ENCODE data around the gene UVSSA. TPM values are rescaled to one million over a fixed set of nuclear protein-coding genes. Genes with fewer than 3 reads are reported as not detected.
A peak's percentile ranks its signal among the peaks of the same experiment; 100 is the strongest.

The UVSSA gene
- total RNA-seq, 2 experiments from 2014 or later: 16.7 to 17.0 TPM

DNA sequence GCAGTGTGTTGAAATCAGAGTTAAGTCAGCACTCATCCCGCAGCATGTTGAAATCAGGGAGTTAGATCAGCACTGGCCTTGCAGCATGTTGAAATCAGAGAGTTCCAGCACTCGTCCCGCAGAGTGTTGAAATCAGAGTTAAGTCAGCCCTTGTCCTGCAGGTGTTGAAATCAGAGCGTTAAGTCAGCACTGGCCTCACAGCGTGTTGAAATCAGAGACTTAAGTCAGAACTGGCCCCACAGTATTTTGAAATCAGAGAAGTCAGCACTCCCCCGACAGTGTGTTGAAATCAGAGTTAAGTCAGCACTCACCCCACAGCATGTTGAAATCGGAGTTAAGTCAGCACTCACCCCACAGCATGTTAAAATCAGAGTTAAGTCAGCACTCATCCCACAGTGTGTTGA, 10.9 kb upstream of the UVSSA start:
- ChIA-PET POLR2A (no interaction called here), CTCF (no interaction called here)
- no peaks in the 10 kb centered on the region for H3K27me3 Mint-ChIP-seq (ENCODE audit: low read depth)
- H3K27ac Mint-ChIP-seq: peak overlapping the region; percentile 60
- ATAC-seq: no peak
- H3K36me3 Mint-ChIP-seq (ENCODE audit: low read depth): peaks cover 63% of the 10 kb centered on the region
- H3K9me3 Mint-ChIP-seq (ENCODE audit: insufficient read depth): no peaks in the 10 kb centered on the region
- H3K4me3 Mint-ChIP-seq: no peak overlapping the region
- DNase-seq: no peak
- peaks cover 44% of the 10 kb centered on the region for H3K4me1 Mint-ChIP-seq (ENCODE audit: low read depth)

DNA sequence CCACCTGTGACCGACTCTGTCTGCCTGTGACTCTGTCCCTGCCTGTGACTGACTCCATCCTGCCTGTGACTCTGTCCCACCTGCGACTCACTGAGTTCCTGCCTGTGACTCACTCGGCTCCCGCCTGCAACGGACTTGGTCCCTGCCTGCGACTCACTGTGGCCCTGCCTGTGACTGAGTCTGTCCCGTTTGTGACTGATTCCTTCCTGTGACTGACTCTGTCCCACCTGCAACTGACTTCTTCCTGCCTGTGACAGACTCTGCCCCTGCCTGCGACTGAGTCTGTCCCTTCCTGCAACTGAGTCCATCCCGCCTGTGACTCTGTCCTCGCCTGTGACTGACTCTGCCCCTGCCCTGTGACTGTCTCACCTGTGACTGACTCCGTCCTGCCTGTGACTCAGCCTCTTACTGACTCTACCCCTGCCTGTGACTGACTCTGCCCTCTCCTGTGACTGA, 9.6 kb upstream of the UVSSA start:
- Mint-ChIP-seq H3K9me3 (ENCODE audit: insufficient read depth) (no peaks in the 10 kb centered on the region), H3K27ac (peak overlapping the region; percentile 78), H3K4me3 (no peak overlapping the region), H3K36me3 (ENCODE audit: low read depth) (peaks cover 60% of the 10 kb centered on the region), H3K27me3 (ENCODE audit: low read depth) (no peaks in the 10 kb centered on the region), H3K4me1 (ENCODE audit: low read depth) (peaks cover 33% of the 10 kb centered on the region)
- CTCF ChIA-PET: no interaction called here
- peak; percentile 64 for ATAC-seq
- POLR2A ChIA-PET: no interaction called here
- DNase-seq: peak; percentile 50

DNA sequence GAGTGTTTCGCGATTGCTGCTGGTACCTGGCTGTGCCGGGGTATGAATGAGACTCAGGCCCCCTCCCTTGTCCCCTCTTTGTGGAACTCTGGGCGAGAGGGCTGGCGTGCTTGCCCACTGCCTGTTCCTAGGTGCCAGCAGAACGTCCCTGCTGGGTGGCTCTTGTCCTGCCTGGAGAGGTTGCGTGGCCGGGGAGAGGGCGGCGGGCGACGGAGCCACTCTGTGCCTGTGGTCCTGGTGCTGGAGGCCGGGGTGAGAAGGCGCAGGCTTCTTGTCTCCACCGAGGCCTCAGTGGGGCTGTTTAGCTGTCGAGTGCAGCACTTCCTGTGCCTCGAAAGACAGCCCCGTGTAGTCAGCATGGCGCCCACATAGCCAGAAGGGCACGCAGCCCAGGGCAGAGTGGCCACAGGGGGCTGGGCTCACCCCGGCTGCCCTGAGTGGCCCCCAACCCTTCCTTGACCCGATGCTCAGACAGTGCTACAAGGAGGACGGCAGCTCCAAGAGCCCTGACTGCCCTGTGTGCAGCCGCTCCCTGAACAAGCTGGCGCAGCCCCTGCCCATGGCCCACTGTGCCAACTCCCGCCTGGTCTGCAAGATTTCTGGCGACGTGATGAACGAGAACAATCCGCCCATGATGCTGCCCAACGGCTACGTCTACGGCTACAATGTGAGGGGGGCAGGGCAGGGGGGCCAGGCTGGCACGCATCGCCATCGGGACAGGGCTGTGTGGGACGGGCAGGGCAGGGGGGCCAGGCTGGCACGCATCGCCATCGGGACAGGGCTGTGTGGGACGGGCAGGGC, 8.9 kb upstream of the UVSSA start:
- no peak for ATAC-seq
- peak overlapping the region; percentile 78 for H3K27ac Mint-ChIP-seq
- ChIA-PET CTCF (no interaction called here), POLR2A (no interaction called here)
- no peak overlapping the region for H3K4me3 Mint-ChIP-seq
- H3K27me3 Mint-ChIP-seq (ENCODE audit: low read depth): no peaks in the 10 kb centered on the region
- no peak for DNase-seq
- peaks cover 30% of the 10 kb centered on the region for H3K4me1 Mint-ChIP-seq (ENCODE audit: low read depth)
- no peaks in the 10 kb centered on the region for H3K9me3 Mint-ChIP-seq (ENCODE audit: insufficient read depth)
- H3K36me3 Mint-ChIP-seq (ENCODE audit: low read depth): peaks cover 58% of the 10 kb centered on the region

DNA sequence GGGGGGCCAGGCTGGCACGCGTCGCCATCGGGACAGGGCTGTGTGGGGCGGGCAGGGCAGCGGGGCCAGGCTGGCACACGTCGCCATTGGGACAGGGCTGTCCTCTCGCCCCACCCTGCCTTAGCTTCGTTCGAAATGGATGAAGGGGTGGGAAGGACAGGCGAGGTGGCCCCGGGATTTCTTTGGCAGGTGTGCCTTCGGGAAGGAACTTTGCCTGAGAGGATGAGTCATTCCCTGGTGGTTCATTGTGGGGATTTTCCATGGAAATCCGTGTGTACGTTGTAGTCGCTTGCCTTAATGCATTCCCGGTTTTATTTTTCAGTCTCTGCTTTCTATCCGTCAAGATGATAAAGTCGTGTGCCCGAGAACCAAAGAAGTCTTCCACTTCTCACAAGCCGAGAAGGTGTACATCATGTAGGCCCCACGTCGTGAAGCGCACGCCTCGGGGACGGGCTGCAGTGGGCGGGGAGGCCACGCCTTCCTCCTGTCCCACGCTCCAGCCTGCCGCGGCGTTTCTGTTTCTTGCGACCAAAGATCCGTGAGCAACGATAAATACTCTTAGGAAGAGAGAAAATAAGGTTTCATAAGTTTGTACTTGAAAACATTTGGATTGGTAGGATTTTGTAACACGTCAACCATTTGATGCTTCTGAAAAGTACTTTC, 8.1 kb upstream of the UVSSA start:
- Mint-ChIP-seq H3K9me3 (ENCODE audit: insufficient read depth) (no peaks in the 10 kb centered on the region), H3K36me3 (ENCODE audit: low read depth) (peaks cover 58% of the 10 kb centered on the region), H3K4me1 (ENCODE audit: low read depth) (peaks cover 32% of the 10 kb centered on the region), H3K27ac (no peak overlapping the region), H3K4me3 (no peak overlapping the region), H3K27me3 (ENCODE audit: low read depth) (no peaks in the 10 kb centered on the region)
- ChIA-PET CTCF (no interaction called here), POLR2A (no interaction called here)
- ATAC-seq (no peak), DNase-seq (no peak)

GRCh38 chr4:1339489-1339888, 7.5 kb upstream of the UVSSA start:
- Mint-ChIP-seq H3K9me3 (ENCODE audit: insufficient read depth) (no peaks in the 10 kb centered on the region), H3K27ac (no peak overlapping the region), H3K27me3 (ENCODE audit: low read depth) (no peaks in the 10 kb centered on the region), H3K4me1 (ENCODE audit: low read depth) (peaks cover 30% of the 10 kb centered on the region), H3K4me3 (no peak overlapping the region), H3K36me3 (ENCODE audit: low read depth) (peaks cover 55% of the 10 kb centered on the region)
- ChIA-PET POLR2A (no interaction called here), CTCF (no interaction called here)
- ATAC-seq (no peak), DNase-seq (no peak)

DNA sequence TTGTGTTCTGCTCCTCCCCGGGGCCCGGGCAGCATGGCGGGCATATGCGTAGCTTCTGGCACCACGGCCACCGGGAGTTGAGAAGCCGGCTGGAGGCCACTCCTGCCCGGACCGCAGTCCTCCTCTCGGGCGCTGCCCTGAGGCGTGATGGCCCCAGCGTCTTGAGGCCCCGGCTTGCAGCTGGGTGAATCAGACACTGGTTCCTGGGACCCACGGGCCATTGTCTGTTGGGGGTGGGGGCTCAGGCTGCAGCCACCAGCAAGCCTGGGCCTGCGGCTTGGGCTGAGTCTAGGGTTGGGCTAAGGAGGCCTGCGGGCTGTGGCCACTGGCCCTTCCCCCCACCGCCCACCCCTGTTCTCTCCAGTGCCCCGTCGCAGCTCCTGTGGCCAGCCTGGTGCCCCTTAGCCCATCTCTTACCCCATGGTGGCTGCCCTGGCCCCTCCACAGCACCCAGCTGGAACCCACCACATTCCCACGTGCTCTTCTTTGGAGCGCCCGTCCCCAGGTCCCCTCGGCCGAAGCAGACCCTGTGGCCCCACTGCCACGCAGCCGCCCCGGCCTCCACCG, 6.7 kb upstream of the UVSSA start:
- H3K9me3 Mint-ChIP-seq (ENCODE audit: insufficient read depth): no peaks in the 10 kb centered on the region

DNA sequence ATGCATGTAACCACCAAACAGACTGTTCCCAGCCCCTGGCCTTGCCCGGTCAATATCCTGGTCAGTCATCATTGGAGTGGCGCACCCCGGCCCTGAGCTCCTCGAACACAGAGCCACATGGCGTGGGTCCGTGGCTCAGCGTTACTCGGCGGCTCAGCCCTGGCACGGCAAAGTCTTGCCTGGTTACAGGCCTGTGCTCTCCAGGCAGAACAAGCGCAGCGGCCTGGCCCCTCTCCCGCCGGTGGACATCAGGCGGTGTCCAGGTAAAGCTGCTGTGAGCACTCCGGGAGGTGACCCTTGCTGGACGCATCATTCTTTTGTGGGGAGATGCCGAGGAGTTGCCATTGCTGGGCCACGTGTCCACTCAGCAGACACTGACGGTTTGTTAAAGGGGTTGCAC, 6.1 kb upstream of the UVSSA start:
- Mint-ChIP-seq H3K9me3 (ENCODE audit: insufficient read depth) (no peaks in the 10 kb centered on the region), H3K27ac (no peak overlapping the region), H3K4me1 (ENCODE audit: low read depth) (peaks cover 35% of the 10 kb centered on the region), H3K4me3 (no peak overlapping the region), H3K27me3 (ENCODE audit: low read depth) (no peaks in the 10 kb centered on the region), H3K36me3 (ENCODE audit: low read depth) (peaks cover 55% of the 10 kb centered on the region)
- DNase-seq: no peak
- ATAC-seq: no peak
- ChIA-PET POLR2A (no interaction called here), CTCF (no interaction called here)

More for the DNA sequence above, 6.7 kb upstream of the UVSSA start:
- H3K4me1 Mint-ChIP-seq (ENCODE audit: low read depth): peaks cover 31% of the 10 kb centered on the region
- ATAC-seq (no peak), DNase-seq (no peak)
- no peak overlapping the region for H3K27ac Mint-ChIP-seq
- peaks cover 55% of the 10 kb centered on the region for H3K36me3 Mint-ChIP-seq (ENCODE audit: low read depth)
- no peaks in the 10 kb centered on the region for H3K27me3 Mint-ChIP-seq (ENCODE audit: low read depth)
- no peak overlapping the region for H3K4me3 Mint-ChIP-seq
- CTCF ChIA-PET: no interaction called here
- POLR2A ChIA-PET: no interaction called here

DNA sequence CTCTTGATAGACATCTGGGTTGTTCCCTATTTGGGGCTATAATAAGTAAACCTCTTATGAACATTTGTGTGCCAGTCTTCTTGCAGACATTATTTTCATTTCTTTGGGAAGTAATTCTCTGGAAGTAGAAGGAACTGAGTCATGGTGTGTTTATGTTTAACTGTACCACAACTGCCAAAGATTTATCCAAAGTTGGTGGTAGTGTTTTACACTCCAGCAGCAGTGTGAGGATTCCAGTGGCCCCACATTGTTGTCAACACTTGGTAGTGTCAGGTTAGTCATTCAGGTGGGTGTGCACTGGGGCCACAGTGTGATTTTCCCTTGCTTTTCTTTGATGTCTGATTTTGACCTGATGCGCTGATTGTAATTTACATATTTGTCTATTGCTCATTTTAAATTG, 5.0 kb upstream of the UVSSA start:
- no peak overlapping the region for H3K27ac Mint-ChIP-seq
- H3K36me3 Mint-ChIP-seq (ENCODE audit: low read depth): peaks cover 44% of the 10 kb centered on the region

GRCh38 chr4:1344696-1345095, 2.3 kb upstream of the UVSSA start:
- DNase-seq: no peak
- peaks cover 26% of the 10 kb centered on the region for H3K36me3 Mint-ChIP-seq (ENCODE audit: low read depth)
- H3K27ac Mint-ChIP-seq: peak overlapping the region; percentile 68
- peak overlapping the region; percentile 84 for H3K4me3 Mint-ChIP-seq
- CTCF ChIA-PET: interaction anchor here (2.5 to 5.7 kb wide), 2 partner anchors 35 to 54 kb away, joined by 10 to 32 read pairs; partner anchors contain the start of gene MAEA
- no peak for ATAC-seq
- H3K27me3 Mint-ChIP-seq (ENCODE audit: low read depth): no peaks in the 10 kb centered on the region
- no peaks in the 10 kb centered on the region for H3K9me3 Mint-ChIP-seq (ENCODE audit: insufficient read depth)
- POLR2A ChIA-PET: interaction anchor here (4.9 kb wide), 1 partner anchor 55 kb away, joined by 37 read pairs; the partner anchor contains the start of gene MAEA
- H3K4me1 Mint-ChIP-seq (ENCODE audit: low read depth): peaks cover 34% of the 10 kb centered on the region

More for the DNA sequence above, 5.0 kb upstream of the UVSSA start:
- Mint-ChIP-seq H3K4me3 (no peak overlapping the region), H3K4me1 (ENCODE audit: low read depth) (peaks cover 28% of the 10 kb centered on the region), H3K27me3 (ENCODE audit: low read depth) (no peaks in the 10 kb centered on the region), H3K9me3 (ENCODE audit: insufficient read depth) (no peaks in the 10 kb centered on the region)
- CTCF ChIA-PET: no interaction called here
- POLR2A ChIA-PET: no interaction called here
- ATAC-seq (no peak), DNase-seq (no peak)

- Mint-ChIP-seq H3K4me1 (ENCODE audit: low read depth) (peaks cover 39% of the 10 kb centered on the region), H3K27me3 (ENCODE audit: low read depth) (no peaks in the 10 kb centered on the region), H3K27ac (peak overlapping the region; percentile 88), H3K4me3 (peak overlapping the region; percentile 84), H3K9me3 (ENCODE audit: insufficient read depth) (no peaks in the 10 kb centered on the region), H3K36me3 (ENCODE audit: low read depth) (peaks cover 18% of the 10 kb centered on the region)
- peak; percentile 61 for DNase-seq
- ChIA-PET CTCF (interaction anchor here (0.8 to 5.7 kb wide), 18 partner anchors 10 to 216 kb away, joined by 3 to 32 read pairs (median 9); partner anchors contain the start of gene MAEA), POLR2A (interaction anchor here (0.9 to 4.9 kb wide), 13 partner anchors 10 to 210 kb away, joined by 3 to 37 read pairs (median 5); partner anchors contain the start of genes CTBP1 and MAEA)
- peak; percentile 53 for ATAC-seq
Measured at GRCh38 chr4:1345903-1346780, 866 bp upstream of the UVSSA start.

DNA sequence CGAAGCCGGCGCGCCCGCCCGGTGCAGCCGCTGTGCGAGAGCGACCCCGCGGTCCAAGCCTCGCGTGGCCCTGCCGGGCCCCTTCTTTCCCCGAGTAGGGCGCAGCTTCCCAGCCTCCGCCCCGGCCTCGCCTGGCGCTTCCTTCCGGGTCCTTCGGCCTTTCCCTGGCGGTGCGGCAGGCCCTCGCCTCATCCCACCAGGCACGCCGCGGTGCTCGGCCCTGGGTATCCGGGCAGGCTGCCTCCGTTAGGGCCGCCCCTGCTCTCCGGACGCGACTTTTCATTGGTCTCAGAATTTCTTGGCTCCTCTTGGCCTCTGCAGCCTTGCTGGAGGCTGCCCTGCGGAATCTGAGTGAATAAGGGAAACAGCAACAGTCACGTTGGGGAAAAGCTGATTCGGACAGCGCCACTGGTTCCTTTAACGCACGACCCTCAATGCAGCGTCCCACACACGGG, 429 bp downstream of the UVSSA start:
- peak overlapping the region; percentile 97 for H3K27ac Mint-ChIP-seq
- peaks cover 47% of the 10 kb centered on the region for H3K4me1 Mint-ChIP-seq (ENCODE audit: low read depth)
- ChIA-PET CTCF (interaction anchor here (0.9 to 5.7 kb wide), 21 partner anchors 8 to 217 kb away, joined by 3 to 32 read pairs (median 7); partner anchors contain the start of gene MAEA), POLR2A (interaction anchor here (0.8 to 4.9 kb wide), 15 partner anchors 15 to 212 kb away, joined by 3 to 37 read pairs (median 6); partner anchors contain the start of genes CTBP1 and MAEA)
- H3K9me3 Mint-ChIP-seq (ENCODE audit: insufficient read depth): no peaks in the 10 kb centered on the region
- DNase-seq: peak; percentile 61
- ATAC-seq: peak; percentile 45
- no peaks in the 10 kb centered on the region for H3K27me3 Mint-ChIP-seq (ENCODE audit: low read depth)
- H3K36me3 Mint-ChIP-seq (ENCODE audit: low read depth): peaks cover 11% of the 10 kb centered on the region
- peak overlapping the region; percentile 85 for H3K4me3 Mint-ChIP-seq

All from activated CD8-positive, alpha-beta T cell treated with anti-CD3 and anti-CD28 coated beads, Interleukin-2, amount 10 ng/mL, durations not matched to agents 7 days and 5 days (primary cell).